Colonic mucosa (tissue), 4 donors: ENCODE results near the gene DAP. TPM values are rescaled to one million over a fixed set of nuclear protein-coding genes. Genes with fewer than 3 reads are reported as not detected.

Experiments used
- DNase-seq: peaks from one replicate; pipeline ENCODE4 v3.0.0-alpha.2; 2020
- H3K27ac ChIP-seq: fragments of 200-600 bp; one replicate; pipeline ENCODE4 v1.8.0; 2021
- H3K27me3 ChIP-seq: fragments of 200-600 bp; one replicate; pipeline ENCODE4 v1.8.0; 2021
- H3K36me3 ChIP-seq: fragments of 200-600 bp; one replicate; pipeline ENCODE4 v1.8.0; 2021
- H3K4me1 ChIP-seq: fragments of 200-600 bp; one replicate; pipeline ENCODE4 v1.8.0; 2021; ENCODE audit warnings: mild to moderate bottlenecking
- H3K4me3 ChIP-seq: fragments of 200-600 bp; one replicate; pipeline ENCODE4 v1.8.0; 2021
- H3K9ac ChIP-seq, 2 donors: one replicate each; pipeline ENCODE4 v1.7.0; 2013; ENCODE audit warnings: control low read depth in 2 of 2, low read depth in 2 of 2, low read length in 2 of 2
- H3K9me3 ChIP-seq: fragments of 200-600 bp; one replicate; pipeline ENCODE4 v1.8.0; 2021
- CTCF ChIP-seq: fragments of 200-600 bp; IDR thresholded peaks from one replicate; pipeline ENCODE4 v1.8.0; 2022; ENCODE audit warnings: antibody characterized with exemption, mild to moderate bottlenecking
- intact Hi-C: fragments of 100-400 bp; cut with DNase I; formaldehyde crosslinking; loops from one replicate; pipeline ENCODE4 v1.14.1; 2022
- total RNA-seq, 2 donors: library from RNA; stranded (reverse); fragmentation: NEBNext Ultra II Directional in 1 of 2; extraction: Animal tissue kit (Norgen Biotek cat#: 25700) in 1 of 2; gene quantifications; one replicate each; pipeline ENCODE4 v1.2.1, GENCODE V29; 2021
- donor health status: healthy.
- donor health status: DM: no; HTN: no; CAD: no.
- donor health status: DM: no; HTN: no; CAD: no.

Gene DAP
- total RNA-seq, 2 donors from 2014 or later: 106 to 133 TPM

GRCh38 chr5:10677533-10677932, 83.5 kb downstream of the DAP start:
- H3K4me1 ChIP-seq: no peaks in the 10 kb centered on the region
- no peaks in the 10 kb centered on the region for H3K9me3 ChIP-seq
- H3K27ac ChIP-seq: no peak overlapping the region
- no peak for DNase-seq
- H3K4me3 ChIP-seq: no peak overlapping the region
- intact Hi-C loops: no loop called here
- no peak for TF ChIP-seq CTCF
- peaks cover 7% of the 10 kb centered on the region for H3K36me3 ChIP-seq
- H3K9ac ChIP-seq: no peak overlapping the region
- H3K27me3 ChIP-seq: no peaks in the 10 kb centered on the region

DNA sequence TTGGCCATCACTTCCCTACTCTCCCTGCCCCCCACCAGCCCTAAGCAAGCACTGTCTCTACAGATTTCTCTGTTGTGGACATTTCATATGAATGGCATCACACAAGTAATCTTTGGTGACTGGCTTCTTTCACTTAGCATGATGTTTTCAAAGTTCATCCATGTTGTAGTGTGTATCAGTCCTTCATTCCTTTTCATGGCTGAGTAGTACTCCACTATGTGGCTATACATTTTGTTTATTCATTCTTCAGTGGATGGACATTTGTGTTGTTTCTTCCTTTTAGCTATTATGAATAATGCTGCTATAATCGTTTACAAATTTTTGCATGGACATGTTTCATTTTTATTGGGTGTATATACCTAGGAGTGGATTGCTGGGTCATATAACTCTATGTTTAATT, 84.1 kb downstream of the DAP start:
- Histone ChIP-seq H3K9me3 (no peaks in the 10 kb centered on the region), H3K27ac (no peak overlapping the region), H3K36me3 (peaks cover 7% of the 10 kb centered on the region), H3K9ac (no peak overlapping the region), H3K27me3 (no peaks in the 10 kb centered on the region), H3K4me3 (no peak overlapping the region), H3K4me1 (no peaks in the 10 kb centered on the region)
- DNase-seq: no peak
- no peak for TF ChIP-seq CTCF
- intact Hi-C loops: no loop called here

DNA sequence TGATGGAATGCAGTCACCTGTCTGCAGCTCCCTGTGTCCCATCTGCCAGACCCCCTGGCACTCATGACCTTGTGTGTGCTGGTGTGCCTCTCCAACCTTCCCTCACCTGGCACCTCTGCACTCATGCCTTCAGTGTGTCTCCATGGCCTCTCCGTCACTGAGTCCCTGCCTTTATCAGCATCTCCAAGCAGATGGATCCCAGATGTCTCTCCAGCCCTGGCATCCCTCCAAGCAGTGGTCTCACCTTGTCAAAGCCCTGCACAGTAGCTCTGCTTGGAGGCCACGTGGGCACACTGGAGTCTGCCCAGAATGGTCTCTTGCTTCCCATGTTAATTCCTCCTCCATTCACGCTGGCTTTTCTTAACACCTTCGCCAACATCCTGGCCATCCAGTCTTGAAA, 84.8 kb downstream of the DAP start:
- H3K27me3 ChIP-seq: no peaks in the 10 kb centered on the region
- H3K36me3 ChIP-seq: peaks cover 7% of the 10 kb centered on the region
- H3K4me3 ChIP-seq: no peak overlapping the region
- TF ChIP-seq CTCF: no peak
- H3K9me3 ChIP-seq: no peaks in the 10 kb centered on the region
- no peak for DNase-seq
- intact Hi-C loops: no loop called here
- no peak overlapping the region for H3K27ac ChIP-seq
- no peak overlapping the region for H3K9ac ChIP-seq
- H3K4me1 ChIP-seq: no peaks in the 10 kb centered on the region

GRCh38 chr5:10675177-10675700, 85.8 kb downstream of the DAP start:
- H3K27ac ChIP-seq: no peak overlapping the region
- intact Hi-C loops: no loop called here
- H3K9ac ChIP-seq: no peak overlapping the region
- no peak for DNase-seq
- no peaks in the 10 kb centered on the region for H3K27me3 ChIP-seq
- H3K4me1 ChIP-seq: no peaks in the 10 kb centered on the region
- no peak for TF ChIP-seq CTCF
- H3K4me3 ChIP-seq: no peak overlapping the region
- H3K9me3 ChIP-seq: no peaks in the 10 kb centered on the region
- peaks cover 7% of the 10 kb centered on the region for H3K36me3 ChIP-seq

- no peak for TF ChIP-seq CTCF
- Histone ChIP-seq H3K9me3 (no peaks in the 10 kb centered on the region), H3K9ac (no peak overlapping the region), H3K27me3 (no peaks in the 10 kb centered on the region), H3K36me3 (peaks cover under 1% of the 10 kb centered on the region), H3K4me3 (no peak overlapping the region), H3K27ac (no peak overlapping the region), H3K4me1 (no peaks in the 10 kb centered on the region)
- DNase-seq: no peak
- intact Hi-C loops: no loop called here
Observed at GRCh38 chr5:10674582-10674981, 86.5 kb downstream of the DAP start.
